NCI-H2081 treated with DMSO at 0.1 percent for 48 hours (cell line): ENCODE measurements around the gene MKLN1.
"Not testable (repeated sequence)": the region's sequence is repeated elsewhere in the genome, so short reads cannot be mapped to it uniquely, and the experiment has no call there.

Source experiments
- DNase-seq: peaks from one replicate; lab custom pipeline; 2025; lab: John Stamatoyannopoulos, UW

The MKLN1 gene

GRCh38 chr7:131312838-131313237, 14.8 kb upstream of the MKLN1 start:
- DNase-seq = no peak

- no peak for DNase-seq
These were observed 7.1 kb upstream of the MKLN1 start for GRCh38 chr7:131320603-131321002.

- no peak for DNase-seq
These were observed 6.0 kb upstream of the MKLN1 start for GRCh38 chr7:131321656-131322055.

- no peak for DNase-seq
These were observed 5.6 kb upstream of the MKLN1 start for GRCh38 chr7:131322061-131322460.

- no peak for DNase-seq
These were observed 4.8 kb upstream of the MKLN1 start for GRCh38 chr7:131322861-131323260.

- DNase-seq = no peak
These were observed 2.4 kb upstream of the MKLN1 start for GRCh38 chr7:131325179-131325840.

GRCh38 chr7:131326576-131326975, 1.1 kb upstream of the MKLN1 start:
- DNase-seq = no peak

- DNase-seq = no peak
These were observed 539 bp upstream of the MKLN1 start for GRCh38 chr7:131327049-131327625.

GRCh38 chr7:131328377-131329175, 900 bp downstream of the MKLN1 start:
- no peak for DNase-seq

- no peak for DNase-seq
These were observed 1.5 kb downstream of the MKLN1 start for GRCh38 chr7:131329176-131329570.

- DNase-seq = no peak
These were observed 2.6 kb downstream of the MKLN1 start for GRCh38 chr7:131330299-131330698.

GRCh38 chr7:131331806-131332205, 4.1 kb downstream of the MKLN1 start:
- DNase-seq = no peak

GRCh38 chr7:131332729-131333128, 5.1 kb downstream of the MKLN1 start:
- not testable (repeated sequence) for DNase-seq

- no peak for DNase-seq
These were observed 8.1 kb downstream of the MKLN1 start for GRCh38 chr7:131335639-131336381.

- DNase-seq = no peak
These were observed 9.3 kb downstream of the MKLN1 start for GRCh38 chr7:131336956-131337355.

GRCh38 chr7:131338173-131338572, 10.5 kb downstream of the MKLN1 start:
- no peak for DNase-seq

GRCh38 chr7:131338691-131339390, 11.2 kb downstream of the MKLN1 start:
- DNase-seq = no peak

- DNase-seq = no peak
These were observed 14.0 kb downstream of the MKLN1 start for GRCh38 chr7:131341690-131342089.

- no peak for DNase-seq
These were observed 15.3 kb downstream of the MKLN1 start for GRCh38 chr7:131342864-131343442.

GRCh38 chr7:131346885-131347592, 19.4 kb downstream of the MKLN1 start:
- no peak for DNase-seq

GRCh38 chr7:131352032-131352431, 24.4 kb downstream of the MKLN1 start:
- no peak for DNase-seq
